Measurements from ENCODE around the gene MEIS2. TPM values are rescaled to one million over a fixed set of nuclear protein-coding genes. Genes with fewer than 3 reads are reported as not detected.

MEIS2 gene
- 1 to 10 TPM; 7.1 to 9.7 TPM for total RNA-seq
- 143 TPM for polyA plus RNA-seq (2013, experiment 1 of 2)
- polyA plus RNA-seq (2013, experiment 2 of 2) = 119 TPM
- long read RNA-seq, experiment 1, partial matches to known transcripts = 1 of 3 reads
- long read RNA-seq, experiment 1, other reads (novel, unspliced or antisense) = 2 of 3 reads
- long read RNA-seq, experiment 2, partial matches to known transcripts = 0 of 4 reads
- long read RNA-seq, experiment 2, other reads (novel, unspliced or antisense) = 2 of 4 reads
- long read RNA-seq, experiment 3, partial matches to known transcripts = 1 of 11 reads
- long read RNA-seq, experiment 3, other reads (novel, unspliced or antisense) = 9 of 11 reads
- long read RNA-seq, experiment 4, partial matches to known transcripts = 1 of 3 reads
- long read RNA-seq, experiment 4, other reads (novel, unspliced or antisense) = 2 of 3 reads

DNA sequence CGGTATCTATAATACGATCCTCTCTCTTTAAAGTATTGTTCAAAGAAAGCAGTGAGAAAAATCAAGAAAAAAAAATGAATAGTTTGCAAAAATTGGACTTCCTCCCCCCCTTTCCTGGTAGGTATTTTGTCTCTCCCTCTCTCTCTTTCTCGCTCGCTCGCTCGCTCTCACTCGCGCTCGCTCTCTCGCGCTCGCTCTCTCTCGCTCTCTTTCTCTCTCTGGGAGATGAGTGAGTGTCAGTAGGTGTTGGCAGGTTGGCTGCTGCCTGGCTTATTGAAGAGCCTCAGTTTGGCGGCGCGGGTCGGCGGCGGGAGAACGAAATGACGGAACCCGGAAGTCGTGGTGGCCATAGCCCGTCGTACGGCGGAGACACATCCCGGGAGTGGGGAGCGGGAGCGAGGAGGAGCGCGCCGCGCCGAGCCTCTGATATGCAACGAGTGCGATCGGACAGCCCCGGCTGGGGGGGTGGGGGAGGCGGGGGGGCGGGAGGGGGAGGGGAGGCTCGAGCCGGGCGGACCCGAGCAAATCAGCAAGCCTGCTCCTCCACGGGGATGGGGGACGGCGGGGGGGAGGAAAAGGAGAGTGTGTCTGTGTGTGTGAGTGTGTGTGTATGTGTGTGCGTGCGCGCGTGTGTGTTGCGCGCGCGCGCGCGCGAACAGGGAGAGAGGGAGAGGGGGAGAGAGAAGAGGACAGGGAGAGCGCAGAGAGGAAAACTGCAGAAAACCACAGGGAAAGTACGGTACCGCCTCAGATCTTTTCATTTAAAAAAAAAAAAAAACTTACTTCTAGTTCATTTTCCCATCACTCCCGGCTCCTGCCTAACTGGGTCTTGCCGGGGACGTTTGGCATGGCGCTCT is at the start of gene MEIS2:
Gene MEIS2 (minus strand): TSS at position 441 of the 857 bp plus-strand sequence. CDS start 1,083 bp downstream, outside the sequence.
- Mint-ChIP-seq H3K36me3 (ENCODE audit: low read depth) (no peaks in the 10 kb centered on the region), H3K27ac (peak within 1 kb of the TSS; percentile 78), H3K9me3 (no peaks in the 10 kb centered on the region), H3K27me3 (ENCODE audit: insufficient read depth) (peaks cover 88% of the 10 kb centered on the region), H3K4me3 (peak within 1 kb of the TSS; percentile 72), H3K4me1 (peaks cover 55% of the 10 kb centered on the region)
- peaks cover 77% of the 10 kb centered on the region for H3K27me3 ChIP-seq (ENCODE audit: control insufficient read depth, insufficient read depth, low read length, poor library complexity, severe bottlenecking)
- H3K4me3 ChIP-seq (ENCODE audit: low read length) = peak within 1 kb of the TSS; percentile 95
- H3K36me3 ChIP-seq (ENCODE audit: control insufficient read depth, insufficient read depth, low read length) = no peaks in the 10 kb centered on the region
- peak within 1 kb of the TSS; percentile 51 for H3K9ac ChIP-seq (ENCODE audit: extremely low read depth, low read length, poor library complexity, severe bottlenecking)
- H3K4me1 ChIP-seq (ENCODE audit: control insufficient read depth, insufficient read depth, low read length) = peaks cover 4% of the 10 kb centered on the region
- TF ChIP-seq, protein P1, sequence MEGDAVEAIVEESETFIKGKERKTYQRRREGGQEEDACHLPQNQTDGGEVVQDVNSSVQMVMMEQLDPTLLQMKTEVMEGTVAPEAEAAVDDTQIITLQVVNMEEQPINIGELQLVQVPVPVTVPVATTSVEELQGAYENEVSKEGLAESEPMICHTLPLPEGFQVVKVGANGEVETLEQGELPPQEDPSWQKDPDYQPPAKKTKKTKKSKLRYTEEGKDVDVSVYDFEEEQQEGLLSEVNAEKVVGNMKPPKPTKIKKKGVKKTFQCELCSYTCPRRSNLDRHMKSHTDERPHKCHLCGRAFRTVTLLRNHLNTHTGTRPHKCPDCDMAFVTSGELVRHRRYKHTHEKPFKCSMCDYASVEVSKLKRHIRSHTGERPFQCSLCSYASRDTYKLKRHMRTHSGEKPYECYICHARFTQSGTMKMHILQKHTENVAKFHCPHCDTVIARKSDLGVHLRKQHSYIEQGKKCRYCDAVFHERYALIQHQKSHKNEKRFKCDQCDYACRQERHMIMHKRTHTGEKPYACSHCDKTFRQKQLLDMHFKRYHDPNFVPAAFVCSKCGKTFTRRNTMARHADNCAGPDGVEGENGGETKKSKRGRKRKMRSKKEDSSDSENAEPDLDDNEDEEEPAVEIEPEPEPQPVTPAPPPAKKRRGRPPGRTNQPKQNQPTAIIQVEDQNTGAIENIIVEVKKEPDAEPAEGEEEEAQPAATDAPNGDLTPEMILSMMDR (conservative IDR thresholded peaks at IDR 0.05) = no peak
- WGBS, 2 experiments (ENCODE audit: insufficient coverage in 1 of 2, insufficient read length in 1 of 2) = 0% methylated on average over 6 to 48 of the region's 67 CpGs
- peak; percentile 93 for DNase-seq
- peak within 1 kb of the TSS; percentile 96 for H3K27ac ChIP-seq (ENCODE audit: low read depth, low read length)
- no peaks in the 10 kb centered on the region for H3K9me3 ChIP-seq (ENCODE audit: control insufficient read depth, low read length)

DNA sequence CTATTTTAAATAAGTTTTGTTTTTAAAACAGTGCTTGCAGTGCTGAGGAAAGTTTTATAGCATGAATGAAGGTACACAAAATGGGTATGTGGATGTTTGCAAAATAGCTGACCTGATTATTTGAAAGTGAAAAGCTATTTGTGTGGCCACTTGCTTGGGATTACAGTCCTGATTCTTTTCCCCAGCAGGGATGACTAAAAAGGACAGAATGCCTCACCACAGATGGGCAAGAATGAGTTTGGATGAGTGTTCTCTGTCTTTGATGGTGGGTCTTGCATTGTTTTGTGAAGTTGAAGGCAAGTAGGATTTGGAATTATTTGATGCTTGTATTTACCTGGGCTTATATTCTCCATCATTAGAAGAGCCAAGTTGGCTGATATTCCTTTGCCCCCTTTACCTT is 48.8 kb upstream of the MEIS2 start:
- H3K27ac Mint-ChIP-seq = no peak overlapping the region
- Histone ChIP-seq H3K27me3 (ENCODE audit: control insufficient read depth, insufficient read depth, low read length, poor library complexity, severe bottlenecking) (no peaks in the 10 kb centered on the region), H3K4me3 (ENCODE audit: low read length) (no peak overlapping the region), H3K27ac (ENCODE audit: low read depth, low read length) (no peak overlapping the region), H3K4me1 (ENCODE audit: control insufficient read depth, insufficient read depth, low read length) (peaks cover 2% of the 10 kb centered on the region), H3K36me3 (ENCODE audit: control insufficient read depth, insufficient read depth, low read length) (no peaks in the 10 kb centered on the region), H3K9ac (ENCODE audit: extremely low read depth, low read length, poor library complexity, severe bottlenecking) (no peak overlapping the region), H3K9me3 (ENCODE audit: control insufficient read depth, low read length) (no peaks in the 10 kb centered on the region)
- no peak overlapping the region for H3K4me3 Mint-ChIP-seq
- H3K4me1 Mint-ChIP-seq = peaks cover 17% of the 10 kb centered on the region
- H3K9me3 Mint-ChIP-seq = no peaks in the 10 kb centered on the region
- no peaks in the 10 kb centered on the region for H3K36me3 Mint-ChIP-seq (ENCODE audit: low read depth)
- no peak for DNase-seq
- H3K27me3 Mint-ChIP-seq (ENCODE audit: insufficient read depth) = peaks cover 2% of the 10 kb centered on the region
- TF ChIP-seq, protein P1 (conservative IDR thresholded peaks at IDR 0.05) = no peak

DNA sequence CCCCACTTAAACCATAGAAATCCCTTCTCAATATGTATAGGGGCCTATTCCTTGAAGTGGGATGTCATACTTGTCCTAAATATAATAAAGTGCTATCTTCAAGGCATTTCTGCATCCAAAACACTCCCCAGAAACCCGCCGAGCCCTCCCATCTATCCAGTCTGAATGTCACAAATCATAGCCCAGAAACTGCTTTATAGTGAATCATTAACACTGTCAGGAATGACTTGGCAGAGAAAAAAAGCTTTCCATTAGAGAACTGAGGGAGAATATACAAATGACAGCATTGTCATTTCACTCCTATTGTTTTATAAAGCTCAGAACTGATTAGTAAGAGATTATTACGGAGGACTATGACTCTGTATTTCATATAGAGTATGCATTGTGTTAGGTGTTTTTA is 48.4 kb upstream of the MEIS2 start:
- no peaks in the 10 kb centered on the region for H3K9me3 Mint-ChIP-seq
- DNase-seq = no peak
- no peaks in the 10 kb centered on the region for H3K36me3 Mint-ChIP-seq (ENCODE audit: low read depth)
- Histone ChIP-seq H3K27ac (ENCODE audit: low read depth, low read length) (no peak overlapping the region), H3K4me1 (ENCODE audit: control insufficient read depth, insufficient read depth, low read length) (peaks cover 2% of the 10 kb centered on the region), H3K4me3 (ENCODE audit: low read length) (no peak overlapping the region), H3K9ac (ENCODE audit: extremely low read depth, low read length, poor library complexity, severe bottlenecking) (no peak overlapping the region), H3K9me3 (ENCODE audit: control insufficient read depth, low read length) (no peaks in the 10 kb centered on the region), H3K36me3 (ENCODE audit: control insufficient read depth, insufficient read depth, low read length) (no peaks in the 10 kb centered on the region), H3K27me3 (ENCODE audit: control insufficient read depth, insufficient read depth, low read length, poor library complexity, severe bottlenecking) (no peaks in the 10 kb centered on the region)
- no peak overlapping the region for H3K4me3 Mint-ChIP-seq
- peaks cover 20% of the 10 kb centered on the region for H3K4me1 Mint-ChIP-seq
- TF ChIP-seq, protein P1 (conservative IDR thresholded peaks at IDR 0.05) = no peak
- peaks cover 2% of the 10 kb centered on the region for H3K27me3 Mint-ChIP-seq (ENCODE audit: insufficient read depth)
- WGBS, 2 experiments (ENCODE audit: insufficient coverage in 1 of 2, insufficient read length in 1 of 2) = 81 to 83% methylated on average over 2 to 3 of the region's 3 CpGs
- H3K27ac Mint-ChIP-seq = no peak overlapping the region
